Fibroblast of lung (primary cell): ENCODE measurements around the gene ZNF747. TPM values are rescaled to one million over a fixed set of nuclear protein-coding genes. Genes with fewer than 3 reads are reported as not detected.

Experiments
- DNase-seq, 2 donors: peaks; one replicate each; pipeline versions ENCODE4 v3.0.0 to v3.0.0-alpha.2; 2010; ENCODE audit warnings: low read depth in 2 of 2
- H2AFZ ChIP-seq: 2 replicates; pipeline ENCODE4 v1.5.1; 2012; ENCODE audit warnings: low read length, control low read depth, inconsistent platforms
- H3K27ac ChIP-seq: 2 replicates; pipeline ENCODE4 v1.5.1; 2011; ENCODE audit warnings: low read length, control low read depth; ENCODE audit not compliant: insufficient read depth
- H3K27me3 ChIP-seq: 2 replicates; pipeline ENCODE4 v1.5.1; 2011; ENCODE audit warnings: mild to moderate bottlenecking, low read length; ENCODE audit not compliant: control insufficient read depth, insufficient read depth
- H3K36me3 ChIP-seq: 2 replicates; pipeline ENCODE4 v1.5.1; 2011; ENCODE audit warnings: low read length; ENCODE audit not compliant: control insufficient read depth, insufficient read depth
- H3K4me1 ChIP-seq: 2 replicates; pipeline ENCODE4 v1.5.1; 2011; ENCODE audit warnings: low read length; ENCODE audit not compliant: control insufficient read depth, insufficient read depth; ENCODE audit errors: extremely low read depth
- H3K4me2 ChIP-seq: 2 replicates; pipeline ENCODE4 v1.5.1; 2011; ENCODE audit warnings: low read length, control low read depth; ENCODE audit not compliant: insufficient read depth; ENCODE audit errors: extremely low read depth
- H3K4me3 ChIP-seq, 4 experiments: fragments of 200-600 bp in 1 of 4; sonication (generic) in 1 of 4; replicated peaks in 1 of 4; 2 replicates each; pipeline ENCODE4 v1.5.1; 2011 to 2016; ENCODE audit warnings: low read length in 4 of 4, low read depth in 3 of 4, mild to moderate bottlenecking in 3 of 4, control low read depth in 2 of 4, inconsistent platforms in 1 of 4, mixed read lengths in 1 of 4; ENCODE audit not compliant: insufficient read depth in 1 of 4; ENCODE audit errors: control extremely low read depth in 1 of 4
- H3K79me2 ChIP-seq: 2 replicates; pipeline ENCODE4 v1.5.1; 2012; ENCODE audit warnings: mild to moderate bottlenecking, low read length, inconsistent platforms; ENCODE audit not compliant: control insufficient read depth, insufficient read depth
- H3K9ac ChIP-seq: 2 replicates; pipeline ENCODE4 v1.5.1; 2011; ENCODE audit warnings: mild to moderate bottlenecking, low read length, control low read depth; ENCODE audit not compliant: insufficient read depth
- H3K9me3 ChIP-seq: 2 replicates; pipeline ENCODE4 v1.5.1; 2012; ENCODE audit warnings: low read depth, low read length; ENCODE audit not compliant: control insufficient read depth, insufficient read depth
- H4K20me1 ChIP-seq: 2 replicates; pipeline ENCODE4 v1.5.1; 2011; ENCODE audit warnings: low read length; ENCODE audit not compliant: control insufficient read depth, insufficient read depth; ENCODE audit errors: extremely low read depth
- CTCF ChIP-seq, 2 donors: IDR thresholded peaks in 1 of 2; conservative IDR thresholded peaks in 1 of 2; 1 replicate in 1 of 2; 2 replicates in 1 of 2; pipeline ENCODE4 v1.5.1; 2011 to 2012; ENCODE audit warnings: low read length in 2 of 2, control low read depth in 1 of 2, inconsistent platforms in 1 of 2, low read depth in 1 of 2, mild to moderate bottlenecking in 1 of 2
- EZH2 ChIP-seq: IDR thresholded peaks from 2 replicates; pipeline ENCODE4 v1.5.1; 2012; ENCODE audit warnings: low read length, control low read depth, mild to moderate bottlenecking; ENCODE audit errors: missing control alignments
- polyA plus RNA-seq, 2 donors: library from polyadenylated mRNA; depleted of rRNA in 1 of 2; stranded (reverse) in 1 of 2; unstranded in 1 of 2; fragments of >200 nt; gene quantifications; 2 replicates each; pipeline ENCODE4 v1.2.1, GENCODE V29; 2011 to 2012; ENCODE audit warnings: missing spikeins in 1 of 2
- total RNA-seq: library from RNA; depleted of rRNA; stranded (reverse); fragments of >200 nt; gene quantifications from 2 replicates; pipeline ENCODE4 v1.2.1, GENCODE V29; 2014

Gene ZNF747
- total and polyA plus RNA-seq, 2 donors (not counting 1 experiment from before 2014, with no cell fraction given) = 4.4 to 10.6 TPM

DNA sequence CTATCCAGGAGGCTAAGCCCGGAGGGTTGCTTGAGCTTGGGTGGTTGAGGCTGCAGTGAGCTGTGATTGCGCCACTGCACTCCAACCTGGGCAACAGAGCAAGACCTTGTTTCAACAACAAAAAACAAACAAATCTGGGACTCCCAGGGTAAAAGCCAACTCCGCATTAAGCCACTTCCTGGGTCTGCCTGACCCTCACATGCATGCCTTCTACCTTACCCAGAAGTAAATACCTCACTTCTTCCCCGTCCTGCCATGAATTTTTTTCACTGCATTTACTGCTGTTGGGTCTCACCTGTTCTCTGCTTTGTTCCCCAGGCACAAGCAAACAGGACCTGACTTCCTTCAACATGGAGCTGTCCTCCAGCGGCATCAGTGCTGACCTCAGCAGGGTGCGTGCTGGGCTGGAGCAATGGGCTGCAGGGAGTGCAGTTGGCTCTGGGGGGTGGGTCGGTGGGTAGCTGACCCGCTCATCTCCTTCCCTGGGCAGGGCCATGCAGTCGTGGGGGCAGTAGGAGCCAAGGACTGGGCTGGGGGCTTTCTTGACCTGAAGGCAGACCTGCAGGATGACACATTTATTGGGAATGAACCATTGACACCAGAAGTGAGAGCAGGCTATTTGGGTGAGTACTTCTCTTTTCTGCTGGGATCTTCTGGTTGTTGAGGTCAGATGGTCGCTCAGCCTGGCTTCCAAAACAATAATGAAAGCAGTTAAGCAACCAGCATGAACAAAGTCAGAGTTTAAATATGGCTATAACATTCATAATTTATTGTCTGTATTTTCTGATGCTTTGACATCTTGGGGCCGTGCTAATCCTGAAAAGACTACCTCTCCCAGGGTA, 45.7 kb downstream of the ZNF747 start:
- H4K20me1 ChIP-seq = no peaks in the 10 kb centered on the region
- H3K9me3 ChIP-seq = no peaks in the 10 kb centered on the region
- H3K36me3 ChIP-seq = no peaks in the 10 kb centered on the region
- H3K4me1 ChIP-seq = peaks cover 3% of the 10 kb centered on the region
- H2AFZ ChIP-seq = no peak overlapping the region
- H3K4me3 ChIP-seq = no peak overlapping the region
- TF ChIP-seq CTCF (conservative IDR thresholded peaks at IDR 0.05 in 1 of 2, IDR thresholded peaks at IDR 0.05 in 1 of 2; ENCODE audit: low read depth in 1 of 2, low read length in 2 of 2) (no peak), EZH2 (no peak)
- H3K79me2 ChIP-seq = no peaks in the 10 kb centered on the region
- no peak overlapping the region for H3K9ac ChIP-seq
- no peak for DNase-seq
- no peak overlapping the region for H3K4me2 ChIP-seq
- peaks cover under 1% of the 10 kb centered on the region for H3K27me3 ChIP-seq
- no peak overlapping the region for H3K27ac ChIP-seq

- Histone ChIP-seq H3K9ac (no peak overlapping the region), H3K79me2 (no peaks in the 10 kb centered on the region), H3K4me3 (no peak overlapping the region), H4K20me1 (no peaks in the 10 kb centered on the region), H3K27me3 (no peaks in the 10 kb centered on the region), H3K4me1 (no peaks in the 10 kb centered on the region), H3K9me3 (no peaks in the 10 kb centered on the region), H2AFZ (no peak overlapping the region), H3K27ac (no peak overlapping the region), H3K4me2 (no peak overlapping the region), H3K36me3 (no peaks in the 10 kb centered on the region)
- DNase-seq = peak; percentile 4 to 37
- no peak for TF ChIP-seq EZH2
- TF ChIP-seq CTCF (conservative IDR thresholded peaks at IDR 0.05 in 1 of 2, IDR thresholded peaks at IDR 0.05 in 1 of 2; ENCODE audit: low read depth in 1 of 2, low read length in 2 of 2) = no peak
Measured at GRCh38 chr16:30485818-30486436, 48.7 kb downstream of the ZNF747 start.

DNA sequence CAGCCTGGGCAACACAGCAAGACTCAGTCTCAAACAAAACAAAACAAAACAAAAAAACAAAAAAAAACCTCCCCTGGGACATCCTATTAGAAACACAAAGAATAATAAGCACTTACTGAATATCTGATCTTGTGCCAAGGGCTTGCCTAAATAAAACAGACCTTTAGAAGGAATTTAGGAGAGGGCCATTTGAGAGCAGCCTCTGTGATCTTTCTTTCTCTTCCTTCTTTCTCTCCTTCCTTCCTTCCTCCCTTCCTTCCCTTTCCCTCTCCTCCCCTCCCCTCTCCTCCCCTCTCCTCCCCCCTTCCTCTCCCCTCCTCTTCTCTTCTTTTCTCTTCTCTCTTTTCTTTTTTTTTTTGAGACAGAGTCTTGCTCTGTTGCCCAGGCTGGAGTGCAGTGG, 49.8 kb downstream of the ZNF747 start:
- no peak for DNase-seq
- H3K9ac ChIP-seq = no peak overlapping the region
- H2AFZ ChIP-seq = no peak overlapping the region
- no peak overlapping the region for H3K27ac ChIP-seq
- no peaks in the 10 kb centered on the region for H3K36me3 ChIP-seq
- no peaks in the 10 kb centered on the region for H3K79me2 ChIP-seq
- TF ChIP-seq EZH2 = no peak
- no peak for TF ChIP-seq CTCF (conservative IDR thresholded peaks at IDR 0.05 in 1 of 2, IDR thresholded peaks at IDR 0.05 in 1 of 2; ENCODE audit: low read depth in 1 of 2, low read length in 2 of 2)
- no peaks in the 10 kb centered on the region for H3K4me1 ChIP-seq
- no peaks in the 10 kb centered on the region for H3K9me3 ChIP-seq
- no peak overlapping the region for H3K4me3 ChIP-seq
- H4K20me1 ChIP-seq = no peaks in the 10 kb centered on the region
- H3K27me3 ChIP-seq = no peaks in the 10 kb centered on the region
- no peak overlapping the region for H3K4me2 ChIP-seq
